ENCODE data around the gene TTN. TPM values are rescaled to one million over a fixed set of nuclear protein-coding genes. Genes with fewer than 3 reads are reported as not detected.

The TTN gene
- total RNA-seq, 3 donors from 2014 or later, result 2.9 to 23.4 (median 3.5) TPM

DNA sequence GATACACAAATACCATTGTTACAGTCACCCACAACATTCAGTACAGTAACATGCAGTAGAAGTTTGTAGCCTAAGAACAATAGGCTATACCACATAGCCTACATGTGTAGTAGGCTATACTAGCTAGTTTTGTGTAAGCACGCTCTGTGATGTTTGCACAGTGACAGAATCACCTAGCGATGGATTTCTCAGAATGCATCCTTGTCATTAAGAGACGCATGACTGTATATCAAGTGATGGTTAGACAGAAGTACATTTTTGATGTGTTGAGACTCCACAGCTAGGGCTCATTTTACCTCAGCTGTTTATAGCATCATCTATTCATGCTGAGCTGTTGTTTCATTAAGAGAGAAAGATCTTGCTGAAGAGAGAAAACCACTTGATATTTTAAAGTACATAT is 307.6 kb downstream of the TTN start:
- H3K27me3 ChIP-seq, result no peaks in the 10 kb centered on the region
- no peak for DNase-seq (ENCODE audit: low spot score in 2 of 2)
- TF ChIP-seq, protein P1, sequence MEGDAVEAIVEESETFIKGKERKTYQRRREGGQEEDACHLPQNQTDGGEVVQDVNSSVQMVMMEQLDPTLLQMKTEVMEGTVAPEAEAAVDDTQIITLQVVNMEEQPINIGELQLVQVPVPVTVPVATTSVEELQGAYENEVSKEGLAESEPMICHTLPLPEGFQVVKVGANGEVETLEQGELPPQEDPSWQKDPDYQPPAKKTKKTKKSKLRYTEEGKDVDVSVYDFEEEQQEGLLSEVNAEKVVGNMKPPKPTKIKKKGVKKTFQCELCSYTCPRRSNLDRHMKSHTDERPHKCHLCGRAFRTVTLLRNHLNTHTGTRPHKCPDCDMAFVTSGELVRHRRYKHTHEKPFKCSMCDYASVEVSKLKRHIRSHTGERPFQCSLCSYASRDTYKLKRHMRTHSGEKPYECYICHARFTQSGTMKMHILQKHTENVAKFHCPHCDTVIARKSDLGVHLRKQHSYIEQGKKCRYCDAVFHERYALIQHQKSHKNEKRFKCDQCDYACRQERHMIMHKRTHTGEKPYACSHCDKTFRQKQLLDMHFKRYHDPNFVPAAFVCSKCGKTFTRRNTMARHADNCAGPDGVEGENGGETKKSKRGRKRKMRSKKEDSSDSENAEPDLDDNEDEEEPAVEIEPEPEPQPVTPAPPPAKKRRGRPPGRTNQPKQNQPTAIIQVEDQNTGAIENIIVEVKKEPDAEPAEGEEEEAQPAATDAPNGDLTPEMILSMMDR (IDR thresholded peaks at IDR 0.05), result no peak
- TF ChIP-seq POLR2AphosphoS5 (IDR thresholded peaks at IDR 0.05) (no peak), POLR2A (IDR thresholded peaks at IDR 0.05) (no peak)
- H3K9me3 ChIP-seq, result no peaks in the 10 kb centered on the region
- H3K4me3 ChIP-seq, result no peak overlapping the region
- intact Hi-C loops (cut with DNase I; ENCODE audit: low total_unique reads), result loop anchor here (5.0 kb wide), 1 partner anchor 127 kb away; no protein-coding TSS in a partner anchor
- H3K27ac ChIP-seq, result no peak overlapping the region
- H3K4me1 ChIP-seq, result no peaks in the 10 kb centered on the region
- peaks cover 11% of the 10 kb centered on the region for H3K36me3 ChIP-seq

DNA sequence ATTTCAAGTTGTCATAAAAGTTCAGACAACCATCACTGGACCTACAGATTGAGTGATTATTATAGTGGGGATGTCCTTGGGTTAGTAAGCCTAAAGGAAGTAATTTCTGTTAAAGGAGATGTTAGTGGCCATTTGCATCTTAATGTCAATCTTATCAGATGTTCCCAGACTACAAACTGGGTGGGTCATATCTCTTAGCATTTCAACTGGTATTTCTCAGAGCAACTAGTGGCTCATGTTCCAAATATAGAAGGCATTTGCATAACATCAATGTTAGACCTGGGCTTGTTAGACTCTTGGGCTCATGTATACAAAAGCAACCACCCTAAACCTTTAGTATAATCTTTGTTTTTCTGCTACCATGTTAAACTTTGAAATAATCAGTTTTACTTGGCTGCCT is 309.1 kb downstream of the TTN start:
- DNase-seq (ENCODE audit: low spot score in 2 of 2), result no peak
- H3K9me3 ChIP-seq, result no peaks in the 10 kb centered on the region
- intact Hi-C loops (cut with DNase I; ENCODE audit: low total_unique reads), result loop anchor here (5.0 kb wide), 1 partner anchor 126 kb away; no protein-coding TSS in a partner anchor
- no peak overlapping the region for H3K27ac ChIP-seq
- H3K4me3 ChIP-seq, result no peak overlapping the region
- no peaks in the 10 kb centered on the region for H3K27me3 ChIP-seq
- TF ChIP-seq POLR2AphosphoS5 (IDR thresholded peaks at IDR 0.05), result no peak
- TF ChIP-seq, protein P1 (IDR thresholded peaks at IDR 0.05), result no peak
- TF ChIP-seq POLR2A (IDR thresholded peaks at IDR 0.05), result no peak
- H3K4me1 ChIP-seq, result no peaks in the 10 kb centered on the region
- peaks cover 11% of the 10 kb centered on the region for H3K36me3 ChIP-seq

DNA sequence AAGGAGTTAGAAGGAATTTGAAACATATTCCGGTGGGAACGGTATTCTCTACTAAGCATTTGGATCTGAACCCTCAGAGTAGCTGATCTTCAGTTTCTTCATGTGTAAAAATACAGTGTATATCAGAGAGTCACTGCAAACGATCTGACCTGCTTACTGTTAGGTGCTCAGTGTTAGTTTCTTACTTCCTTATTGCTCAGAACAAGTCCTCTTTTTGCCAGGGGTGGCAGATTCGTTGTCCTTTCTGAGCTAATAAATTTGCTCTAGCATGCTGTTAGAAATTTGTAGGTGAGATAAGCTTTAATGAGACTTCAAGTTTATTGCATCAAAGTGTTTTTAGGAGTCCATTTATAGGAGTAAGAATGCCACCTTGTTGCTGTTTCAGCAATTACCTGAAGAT is 311.2 kb downstream of the TTN start:
- intact Hi-C loops (cut with DNase I; ENCODE audit: low total_unique reads), result loop anchor here (5.0 kb wide), 1 partner anchor 124 kb away; no protein-coding TSS in a partner anchor
- no peaks in the 10 kb centered on the region for H3K9me3 ChIP-seq
- H3K27me3 ChIP-seq, result no peaks in the 10 kb centered on the region
- no peak overlapping the region for H3K4me3 ChIP-seq
- H3K27ac ChIP-seq, result no peak overlapping the region
- no peaks in the 10 kb centered on the region for H3K4me1 ChIP-seq
- no peak for DNase-seq (ENCODE audit: low spot score in 2 of 2)
- TF ChIP-seq POLR2AphosphoS5 (IDR thresholded peaks at IDR 0.05), result no peak
- TF ChIP-seq POLR2A (IDR thresholded peaks at IDR 0.05), result no peak
- TF ChIP-seq, protein P1 (IDR thresholded peaks at IDR 0.05), result no peak
- peaks cover 6% of the 10 kb centered on the region for H3K36me3 ChIP-seq

DNA sequence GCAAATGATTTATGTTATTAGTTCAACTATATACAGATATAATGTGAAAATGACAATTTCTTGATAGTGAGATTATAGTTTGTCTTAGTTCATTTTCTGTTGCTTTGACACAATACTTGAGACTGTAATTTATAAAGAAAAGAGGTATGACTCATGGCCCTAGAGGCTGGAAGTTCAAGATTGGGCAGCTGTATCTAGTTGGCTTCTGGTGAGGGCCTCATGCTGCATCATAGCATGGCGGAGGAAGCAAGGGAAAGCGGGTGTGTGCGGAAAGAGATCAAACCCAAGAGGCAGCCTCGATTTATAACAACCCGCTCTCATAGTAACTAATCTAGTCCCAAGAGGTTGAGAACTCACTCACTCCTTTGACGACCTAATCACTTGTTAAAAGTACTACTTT is 315.6 kb downstream of the TTN start:
- no peak overlapping the region for H3K27ac ChIP-seq
- H3K36me3 ChIP-seq, result no peaks in the 10 kb centered on the region
- DNase-seq (ENCODE audit: low spot score in 2 of 2), result no peak
- no peaks in the 10 kb centered on the region for H3K9me3 ChIP-seq
- no peaks in the 10 kb centered on the region for H3K4me1 ChIP-seq
- intact Hi-C loops (cut with DNase I; ENCODE audit: low total_unique reads), result no loop called here
- no peak for TF ChIP-seq POLR2AphosphoS5 (IDR thresholded peaks at IDR 0.05)
- TF ChIP-seq POLR2A (IDR thresholded peaks at IDR 0.05), result no peak
- TF ChIP-seq, protein P1 (IDR thresholded peaks at IDR 0.05), result no peak
- H3K4me3 ChIP-seq, result no peak overlapping the region
- H3K27me3 ChIP-seq, result no peaks in the 10 kb centered on the region

DNA sequence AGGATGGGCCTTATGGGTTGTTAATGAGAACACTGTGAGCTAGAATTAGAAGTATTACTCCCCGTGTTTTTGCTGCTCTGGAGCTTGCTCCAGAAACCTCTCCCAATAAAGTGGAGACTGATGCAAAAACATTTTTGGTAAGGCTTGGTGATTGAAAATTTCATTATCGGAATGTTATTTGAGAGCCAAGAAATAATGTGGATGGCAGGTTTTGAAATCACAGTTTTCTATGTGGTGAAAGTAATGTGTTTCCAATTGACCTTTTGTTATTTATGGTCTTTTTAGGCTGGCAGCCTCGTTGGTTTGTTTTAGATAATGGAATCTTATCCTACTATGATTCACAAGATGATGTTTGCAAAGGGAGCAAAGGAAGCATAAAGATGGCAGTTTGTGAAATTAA is 321.9 kb downstream of the TTN start:
- H3K27me3 ChIP-seq, result no peaks in the 10 kb centered on the region
- no peak overlapping the region for H3K4me3 ChIP-seq
- no peak for DNase-seq (ENCODE audit: low spot score in 2 of 2)
- H3K36me3 ChIP-seq, result no peaks in the 10 kb centered on the region
- TF ChIP-seq, protein P1 (IDR thresholded peaks at IDR 0.05), result no peak
- TF ChIP-seq POLR2AphosphoS5 (IDR thresholded peaks at IDR 0.05) (no peak), POLR2A (IDR thresholded peaks at IDR 0.05) (no peak)
- H3K27ac ChIP-seq, result no peak overlapping the region
- peaks cover 0 to 9% of the 10 kb centered on the region in 2 donors for H3K4me1 ChIP-seq
- no peaks in the 10 kb centered on the region for H3K9me3 ChIP-seq
- intact Hi-C loops (cut with DNase I; ENCODE audit: low total_unique reads), result no loop called here

Measured in breast epithelium (tissue), 4 donors.